ENCODE results near the gene PLPP4.

- TF ChIP-seq, protein P1, sequence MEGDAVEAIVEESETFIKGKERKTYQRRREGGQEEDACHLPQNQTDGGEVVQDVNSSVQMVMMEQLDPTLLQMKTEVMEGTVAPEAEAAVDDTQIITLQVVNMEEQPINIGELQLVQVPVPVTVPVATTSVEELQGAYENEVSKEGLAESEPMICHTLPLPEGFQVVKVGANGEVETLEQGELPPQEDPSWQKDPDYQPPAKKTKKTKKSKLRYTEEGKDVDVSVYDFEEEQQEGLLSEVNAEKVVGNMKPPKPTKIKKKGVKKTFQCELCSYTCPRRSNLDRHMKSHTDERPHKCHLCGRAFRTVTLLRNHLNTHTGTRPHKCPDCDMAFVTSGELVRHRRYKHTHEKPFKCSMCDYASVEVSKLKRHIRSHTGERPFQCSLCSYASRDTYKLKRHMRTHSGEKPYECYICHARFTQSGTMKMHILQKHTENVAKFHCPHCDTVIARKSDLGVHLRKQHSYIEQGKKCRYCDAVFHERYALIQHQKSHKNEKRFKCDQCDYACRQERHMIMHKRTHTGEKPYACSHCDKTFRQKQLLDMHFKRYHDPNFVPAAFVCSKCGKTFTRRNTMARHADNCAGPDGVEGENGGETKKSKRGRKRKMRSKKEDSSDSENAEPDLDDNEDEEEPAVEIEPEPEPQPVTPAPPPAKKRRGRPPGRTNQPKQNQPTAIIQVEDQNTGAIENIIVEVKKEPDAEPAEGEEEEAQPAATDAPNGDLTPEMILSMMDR (IDR thresholded peaks at IDR 0.05) = no peak
- no peak for TF ChIP-seq POLR2A (IDR thresholded peaks at IDR 0.05)
Observed at GRCh38 chr10:120511165-120511564, 54.1 kb downstream of the PLPP4 start.

Measured in upper lobe of left lung (tissue), 4 donors.